DMS153 (cell line): Measurements from ENCODE around the gene SEC14L5.

Source experiments
- DNase-seq: peaks from one replicate; lab custom pipeline; 2025; lab: John Stamatoyannopoulos, UW

SEC14L5 gene

DNA sequence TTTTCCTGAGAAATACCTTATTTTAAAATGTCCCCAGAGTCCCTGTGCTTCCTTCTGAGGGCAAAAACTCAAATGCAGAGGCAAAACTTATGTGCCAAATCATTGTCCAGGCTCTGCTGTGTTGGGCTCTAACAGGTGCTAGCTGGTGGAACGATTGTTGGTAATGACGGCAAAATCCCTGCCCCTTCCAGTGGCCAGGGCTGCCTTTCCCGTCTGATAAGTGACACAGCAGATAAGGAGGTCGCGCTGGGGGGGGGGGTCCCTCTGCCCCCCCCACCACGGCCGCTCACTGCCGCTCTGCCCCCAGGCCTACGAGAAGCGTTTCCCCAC is 29.1 kb downstream of the SEC14L5 start:
- no peak for DNase-seq

- no peak for DNase-seq
Measured at GRCh38 chr16:4987580-4988374, 29.6 kb downstream of the SEC14L5 start.

DNA sequence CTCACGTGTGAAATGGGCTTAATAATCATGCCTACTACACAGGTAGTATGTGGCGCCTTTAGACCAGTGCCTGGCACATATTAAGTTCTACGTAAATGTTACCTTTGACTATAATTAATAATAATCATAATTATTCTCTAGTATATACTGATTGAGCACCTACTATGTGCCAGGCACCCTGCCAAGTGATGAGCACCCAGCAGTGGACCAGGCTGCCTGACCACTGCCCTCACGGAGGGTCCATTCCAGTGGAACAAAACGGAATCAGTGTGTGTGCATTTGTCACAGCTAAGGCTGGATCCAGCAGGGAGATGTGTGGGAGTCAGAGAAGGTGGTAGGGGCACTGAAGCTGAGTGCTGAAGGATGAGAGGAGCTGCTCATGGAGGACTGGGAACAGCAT is 30.5 kb downstream of the SEC14L5 start:
- no peak for DNase-seq

- DNase-seq = no peak
Measured at GRCh38 chr16:4989391-4990006, 31.4 kb downstream of the SEC14L5 start.

GRCh38 chr16:4990415-4990814 is 32.3 kb downstream of the SEC14L5 start:
- DNase-seq = no peak

DNA sequence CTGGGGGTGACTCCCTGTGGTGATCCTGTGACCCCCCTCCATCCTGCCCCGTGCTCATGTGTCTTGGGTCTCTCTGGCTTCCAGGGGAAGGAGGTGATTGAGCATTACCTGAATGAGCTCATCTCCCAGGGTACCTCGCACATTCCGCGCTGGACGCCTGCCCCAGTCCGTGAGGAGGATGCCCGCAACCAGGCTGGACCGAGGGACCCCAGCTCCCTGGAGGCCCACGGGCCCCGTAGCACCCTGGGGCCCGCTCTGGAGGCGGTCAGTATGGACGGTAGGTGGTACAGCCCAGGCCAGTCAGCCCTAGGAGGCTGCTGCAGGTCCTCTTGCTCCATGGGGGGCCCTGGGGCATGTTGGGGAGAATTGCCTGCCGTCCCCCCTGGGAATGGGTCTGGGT is 33.6 kb downstream of the SEC14L5 start:
- DNase-seq = no peak

- no peak for DNase-seq
Measured at GRCh38 chr16:4994719-4995434, 36.7 kb downstream of the SEC14L5 start.

- no peak for DNase-seq
Measured at GRCh38 chr16:5000573-5001001, 42.5 kb downstream of the SEC14L5 start.

DNA sequence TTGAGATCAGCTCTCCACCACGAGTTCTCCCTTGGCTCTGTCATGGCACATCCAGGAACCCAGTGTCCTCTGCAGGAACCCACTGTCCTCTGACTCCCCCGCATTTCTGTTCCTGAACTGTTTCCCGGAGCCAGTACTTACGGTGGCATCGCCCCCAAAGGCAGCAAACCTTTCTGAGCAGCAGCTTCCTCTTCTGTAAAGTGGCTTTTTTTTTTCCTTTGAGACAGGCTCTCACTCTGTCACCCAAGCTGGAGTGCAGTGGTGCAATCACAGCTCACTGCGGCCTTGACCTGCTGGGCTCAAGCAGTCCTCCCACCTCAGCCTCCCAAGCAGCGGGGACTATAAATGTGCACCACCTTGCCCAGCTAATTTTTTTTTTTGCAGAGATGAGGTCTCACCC is 43.4 kb downstream of the SEC14L5 start:
- DNase-seq = no peak

GRCh38 chr16:5001986-5002385 is 43.9 kb downstream of the SEC14L5 start:
- DNase-seq = no peak

DNA sequence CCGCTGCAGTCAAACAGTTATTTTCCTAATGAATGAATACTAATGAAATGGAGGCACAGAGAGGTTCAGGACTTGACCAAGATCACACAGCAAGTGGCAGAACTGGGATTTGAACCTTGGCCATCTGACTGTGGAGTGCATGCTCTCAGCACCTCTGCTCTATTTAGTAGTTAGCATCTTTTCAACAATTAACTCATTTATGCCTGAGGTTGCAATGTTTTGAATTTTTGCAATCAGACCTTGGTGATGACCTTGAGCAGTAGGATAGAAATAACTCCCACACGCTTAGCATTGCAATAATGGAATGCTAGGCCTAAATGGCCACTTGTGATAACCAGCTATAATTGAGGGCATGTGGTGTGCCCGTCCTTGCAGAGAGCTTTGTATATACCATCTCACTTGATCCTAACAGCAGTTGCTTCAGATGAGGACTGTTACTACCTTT is 44.6 kb downstream of the SEC14L5 start:
- DNase-seq = no peak

DNA sequence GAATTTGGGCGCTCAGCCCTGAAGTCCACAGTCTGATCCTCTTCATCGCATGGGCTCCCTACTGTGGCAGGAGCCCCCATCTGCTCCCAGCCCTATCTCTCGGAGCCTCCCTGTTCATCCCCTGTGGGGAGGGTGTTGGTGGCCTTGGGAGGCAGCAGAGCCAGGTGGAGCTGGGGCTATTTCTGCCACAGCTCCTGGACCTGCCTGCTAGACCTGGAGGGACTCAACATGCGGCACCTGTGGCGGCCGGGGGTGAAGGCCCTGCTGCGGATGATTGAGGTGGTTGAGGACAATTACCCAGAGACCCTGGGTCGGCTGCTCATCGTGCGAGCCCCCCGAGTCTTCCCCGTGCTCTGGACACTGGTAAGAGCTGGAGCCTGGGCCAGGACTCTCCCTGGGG is 45.1 kb downstream of the SEC14L5 start:
- no peak for DNase-seq

DNA sequence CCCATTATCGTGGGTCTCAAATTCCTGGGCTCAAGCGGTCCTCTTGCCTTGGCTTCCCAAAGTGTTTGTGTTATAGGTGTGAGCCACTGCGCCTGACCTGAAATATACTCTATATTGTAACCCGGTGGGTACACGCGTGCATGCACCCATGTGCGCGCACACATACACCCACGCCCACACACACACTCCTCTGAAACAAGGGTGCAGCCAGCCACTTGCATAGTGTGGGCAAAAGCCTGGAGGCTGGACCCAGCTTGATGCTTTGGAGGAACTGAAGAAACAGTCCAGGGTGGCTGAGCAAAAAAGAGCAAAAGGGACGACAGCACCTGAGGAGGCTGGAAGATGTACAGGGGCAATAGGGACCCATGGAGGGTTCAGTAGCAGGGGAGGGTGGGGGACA is 45.7 kb downstream of the SEC14L5 start:
- no peak for DNase-seq

- no peak for DNase-seq
Measured at GRCh38 chr16:5004311-5004710, 46.2 kb downstream of the SEC14L5 start.

DNA sequence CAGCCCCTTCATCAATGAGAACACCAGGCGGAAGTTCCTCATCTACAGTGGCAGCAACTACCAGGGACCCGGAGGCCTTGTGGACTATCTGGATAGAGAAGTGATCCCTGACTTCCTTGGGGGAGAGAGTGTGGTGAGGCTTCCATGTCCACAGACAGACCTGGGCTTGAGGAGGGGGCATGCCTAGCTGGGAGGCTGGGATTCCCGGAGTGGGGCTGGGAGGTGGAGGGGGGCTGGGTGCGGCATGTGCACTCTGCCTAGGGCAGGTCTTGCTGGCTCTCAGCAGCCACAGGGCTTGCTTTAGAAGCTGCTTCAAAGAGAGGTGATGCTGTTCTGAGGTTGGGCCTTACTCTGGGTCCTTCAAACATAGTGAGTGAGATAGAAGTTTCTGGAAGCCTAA is 47.8 kb downstream of the SEC14L5 start:
- DNase-seq = no peak

DNA sequence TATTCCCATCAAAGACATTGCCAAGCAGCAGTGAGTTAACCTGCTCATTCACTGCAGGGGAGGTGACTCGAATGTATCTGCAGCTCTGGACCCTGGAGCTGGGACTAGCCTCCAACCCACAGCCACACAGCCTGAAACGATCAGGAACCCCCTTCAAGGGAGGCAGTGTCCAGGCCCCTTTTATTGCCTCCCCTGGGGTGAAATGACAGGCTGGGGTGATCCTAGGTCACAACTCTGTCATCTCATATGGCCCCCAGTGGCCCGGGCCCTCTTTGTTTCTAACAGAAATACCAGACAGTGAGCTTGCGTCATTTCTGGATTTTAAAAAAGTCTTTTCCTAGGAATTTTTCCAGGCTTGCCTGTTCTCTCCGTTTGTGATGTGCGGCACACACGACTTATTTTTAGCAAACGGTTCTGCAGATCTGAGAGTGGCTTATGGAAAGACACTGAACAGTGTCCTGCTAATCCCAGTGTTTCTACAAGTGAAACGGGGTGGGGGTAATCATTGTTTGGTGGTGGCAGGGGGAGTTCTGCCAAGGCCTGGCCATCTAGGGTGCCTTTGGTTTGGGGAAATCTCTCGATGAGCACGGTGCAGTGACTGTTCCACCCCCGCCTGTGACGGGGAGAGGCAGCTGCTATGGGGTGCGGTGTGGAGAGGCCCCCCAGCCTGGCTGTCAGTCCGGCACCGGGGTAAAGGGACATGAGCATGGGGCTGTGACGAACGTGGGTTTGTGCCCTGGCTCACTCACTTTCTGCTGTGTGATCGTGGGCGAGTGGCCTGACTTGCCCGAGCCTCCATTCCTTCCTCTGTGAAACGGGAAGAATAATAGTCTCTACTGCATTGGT is 48.4 kb downstream of the SEC14L5 start:
- DNase-seq = no peak

GRCh38 chr16:5007256-5007655 is 49.1 kb downstream of the SEC14L5 start:
- DNase-seq = no peak

GRCh38 chr16:5008311-5008731 is 50.2 kb downstream of the SEC14L5 start:
- DNase-seq = no peak

GRCh38 chr16:5010576-5011329 is 52.6 kb downstream of the SEC14L5 start:
- DNase-seq = no peak

DNA sequence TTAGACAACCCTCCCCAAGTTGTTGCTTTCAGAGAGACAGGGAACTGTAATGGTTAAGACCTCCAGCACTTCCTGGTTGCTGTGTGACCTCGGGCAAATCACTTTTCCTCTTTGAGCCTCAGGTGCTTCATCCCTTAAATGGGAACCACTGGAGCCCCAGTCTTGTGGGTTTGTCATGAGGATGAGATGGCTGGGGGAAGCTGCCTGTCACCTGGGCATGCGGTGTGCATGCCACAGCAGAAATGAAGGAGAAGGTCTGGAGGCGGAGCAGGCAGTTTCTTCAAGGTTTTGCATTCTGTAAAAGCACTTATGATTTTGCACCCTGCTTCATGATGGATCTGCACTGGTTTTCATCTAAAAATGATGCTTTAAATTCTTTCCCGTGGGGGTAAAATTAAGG is 53.5 kb downstream of the SEC14L5 start:
- DNase-seq = no peak

GRCh38 chr16:5012887-5013286 is 54.8 kb downstream of the SEC14L5 start:
- DNase-seq = no peak
